VCaP (cell line): Measurements from ENCODE around the gene NECAB3.
A peak's percentile ranks its signal among the peaks of the same experiment; 100 is the strongest.

ENCODE experiments used
- H3K27ac ChIP-seq: fragments of 450-650 bp; 2 replicates; pipeline ENCODE4 v1.5.1; 2017
- TF ChIP-seq, protein P1 (sequence below): fragments of 450-650 bp; conservative IDR thresholded peaks from 2 replicates; pipeline ENCODE4 v1.5.1; 2017; ENCODE audit warnings: mild to moderate bottlenecking, moderate library complexity

Gene NECAB3

GRCh38 chr20:33679758-33680485, 5.7 kb upstream of the NECAB3 start:
- no peak overlapping the region for H3K27ac ChIP-seq
- TF ChIP-seq, protein P1, sequence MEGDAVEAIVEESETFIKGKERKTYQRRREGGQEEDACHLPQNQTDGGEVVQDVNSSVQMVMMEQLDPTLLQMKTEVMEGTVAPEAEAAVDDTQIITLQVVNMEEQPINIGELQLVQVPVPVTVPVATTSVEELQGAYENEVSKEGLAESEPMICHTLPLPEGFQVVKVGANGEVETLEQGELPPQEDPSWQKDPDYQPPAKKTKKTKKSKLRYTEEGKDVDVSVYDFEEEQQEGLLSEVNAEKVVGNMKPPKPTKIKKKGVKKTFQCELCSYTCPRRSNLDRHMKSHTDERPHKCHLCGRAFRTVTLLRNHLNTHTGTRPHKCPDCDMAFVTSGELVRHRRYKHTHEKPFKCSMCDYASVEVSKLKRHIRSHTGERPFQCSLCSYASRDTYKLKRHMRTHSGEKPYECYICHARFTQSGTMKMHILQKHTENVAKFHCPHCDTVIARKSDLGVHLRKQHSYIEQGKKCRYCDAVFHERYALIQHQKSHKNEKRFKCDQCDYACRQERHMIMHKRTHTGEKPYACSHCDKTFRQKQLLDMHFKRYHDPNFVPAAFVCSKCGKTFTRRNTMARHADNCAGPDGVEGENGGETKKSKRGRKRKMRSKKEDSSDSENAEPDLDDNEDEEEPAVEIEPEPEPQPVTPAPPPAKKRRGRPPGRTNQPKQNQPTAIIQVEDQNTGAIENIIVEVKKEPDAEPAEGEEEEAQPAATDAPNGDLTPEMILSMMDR: no peak

DNA sequence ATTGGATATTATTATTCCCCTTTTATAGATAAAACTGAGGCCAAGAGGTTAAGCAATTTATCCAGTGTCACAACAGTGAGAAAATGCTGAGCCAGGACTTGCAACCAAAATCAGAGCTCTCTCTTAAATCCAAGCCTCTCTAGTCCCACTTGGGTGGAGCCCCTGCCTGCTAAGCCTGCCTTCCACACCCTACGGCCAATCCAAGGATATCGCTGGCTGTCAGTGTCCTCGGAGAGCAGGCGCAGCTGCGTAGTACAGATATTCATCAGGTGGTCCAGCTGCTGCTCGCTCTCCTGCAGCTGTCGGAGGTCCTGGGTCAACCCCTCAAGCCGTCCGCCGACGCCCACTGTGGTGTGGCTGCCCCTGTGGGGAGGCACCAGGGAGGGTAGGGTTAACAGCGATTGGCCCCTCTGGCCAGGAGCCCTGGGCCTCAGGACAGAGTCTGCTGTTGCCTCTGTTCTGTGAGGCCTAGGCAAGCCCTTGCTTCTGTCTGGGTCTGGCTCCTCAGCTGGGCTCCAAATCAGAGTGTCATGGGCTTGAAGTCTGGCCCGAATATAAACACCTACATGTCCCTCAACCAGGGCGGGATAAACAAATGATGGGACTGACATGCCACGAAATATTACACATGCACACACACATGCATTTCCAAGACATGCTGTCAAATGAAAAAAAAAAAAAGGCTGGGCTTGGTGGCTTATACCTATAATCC, 3.9 kb upstream of the NECAB3 start:
- no peak overlapping the region for H3K27ac ChIP-seq
- TF ChIP-seq, protein P1: no peak

- TF ChIP-seq, protein P1: no peak
- H3K27ac ChIP-seq: peak overlapping the region; percentile 98
These were observed 2.7 kb upstream of the NECAB3 start for GRCh38 chr20:33676652-33677645.

- TF ChIP-seq, protein P1: no peak
- peak overlapping the region; percentile 98 for H3K27ac ChIP-seq
These were observed 1.9 kb upstream of the NECAB3 start for GRCh38 chr20:33676121-33676520.

GRCh38 chr20:33675136-33675959, 1.1 kb upstream of the NECAB3 start:
- TF ChIP-seq, protein P1: no peak
- H3K27ac ChIP-seq: peak overlapping the region; percentile 98

DNA sequence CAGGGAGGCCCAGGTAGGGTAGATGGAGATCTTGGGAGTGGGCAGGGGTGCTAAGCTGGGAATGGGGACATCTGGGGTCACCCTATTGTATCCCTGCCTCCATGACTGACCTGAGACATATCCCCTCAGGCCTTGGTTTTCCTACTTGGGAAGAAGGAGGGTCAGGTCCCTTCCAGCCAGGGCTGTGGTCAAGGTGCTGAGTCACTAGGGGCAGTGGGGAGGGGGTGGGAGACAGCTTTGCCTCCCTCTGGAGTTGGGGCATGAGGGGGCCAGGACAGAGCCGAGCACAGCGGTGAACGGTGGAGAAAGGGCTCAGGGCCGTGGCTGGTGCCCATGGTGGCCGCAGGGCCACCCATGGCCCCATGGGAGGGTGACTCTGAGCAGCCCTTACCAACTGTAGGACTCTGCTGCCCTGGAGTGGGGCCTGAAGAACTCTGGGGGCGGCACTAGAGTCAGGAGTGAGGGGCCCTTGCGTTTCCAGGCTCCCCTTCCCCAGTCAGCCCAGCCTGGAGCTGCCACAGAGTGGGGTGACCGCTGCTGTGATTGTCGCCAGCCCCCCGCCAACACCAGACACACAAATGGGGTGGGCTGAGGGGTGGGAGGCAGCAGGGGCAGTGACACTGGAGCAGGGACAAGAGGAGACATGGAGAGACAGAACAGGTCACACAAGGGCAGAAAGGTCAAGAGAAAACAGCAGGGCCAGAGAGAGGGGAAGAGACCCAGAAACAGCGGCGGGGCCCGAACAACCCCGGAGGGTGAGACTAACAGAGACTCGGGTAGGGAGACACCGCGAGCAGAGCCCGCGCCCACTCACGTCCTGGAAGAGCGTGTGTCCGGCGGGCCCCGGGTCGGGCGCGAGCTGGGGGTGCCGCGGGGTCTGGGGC, 576 bp downstream of the NECAB3 start:
- TF ChIP-seq, protein P1: no peak
- H3K27ac ChIP-seq: peak overlapping the region; percentile 98
